Mesodermal cell (in vitro differentiated cells): ENCODE results near the gene OGFR.

Source experiments
- H3K27ac ChIP-seq: 2 replicates; pipeline ENCODE4 v1.7.0; 2013; ENCODE audit warnings: mild to moderate bottlenecking, low read depth, low read length, moderate library complexity; ENCODE audit not compliant: severe bottlenecking
- H3K36me3 ChIP-seq: 2 replicates; pipeline ENCODE4 v1.7.1; 2013; ENCODE audit warnings: mild to moderate bottlenecking, low read length, moderate library complexity; ENCODE audit not compliant: control insufficient read depth, insufficient read depth
- H3K4me1 ChIP-seq: one replicate; pipeline ENCODE4 v1.7.1; 2013; ENCODE audit warnings: mild to moderate bottlenecking, low read length; ENCODE audit not compliant: insufficient read depth, control insufficient read depth, poor library complexity, severe bottlenecking
- H3K4me3 ChIP-seq: 2 replicates; pipeline ENCODE4 v1.7.0; 2013; ENCODE audit warnings: low read length, control low read depth, mild to moderate bottlenecking; ENCODE audit not compliant: insufficient read depth, poor library complexity, severe bottlenecking; ENCODE audit errors: extremely low read depth
- H3K9me3 ChIP-seq: 2 replicates; pipeline ENCODE4 v1.7.1; 2013; ENCODE audit warnings: mild to moderate bottlenecking, low read length, moderate library complexity; ENCODE audit not compliant: control insufficient read depth
- WGBS, 2 experiments: methylation state at CpG; one replicate each; pipeline ENCODE4 v1.1.5; 2013; ENCODE audit warnings: missing lambda C conversion rate in 2 of 2; ENCODE audit not compliant: insufficient coverage in 2 of 2; 5-methylcytosine and 5-hydroxymethylcytosine counted together

Gene OGFR

GRCh38 chr20:62762801-62763368 lies 41.8 kb upstream of the OGFR start:
- Histone ChIP-seq H3K9me3 (no peaks in the 10 kb centered on the region), H3K4me1 (peaks cover 10% of the 10 kb centered on the region), H3K27ac (no peak overlapping the region), H3K4me3 (no peak overlapping the region), H3K36me3 (no peaks in the 10 kb centered on the region)
- WGBS, 2 experiments, result 95 to 100% methylated on average over 9 to 13 of the region's 16 CpGs

GRCh38 chr20:62763404-62763803 lies 41.2 kb upstream of the OGFR start:
- no peaks in the 10 kb centered on the region for H3K9me3 ChIP-seq
- no peak overlapping the region for H3K4me3 ChIP-seq
- no peak overlapping the region for H3K27ac ChIP-seq
- peaks cover 15% of the 10 kb centered on the region for H3K4me1 ChIP-seq
- no peaks in the 10 kb centered on the region for H3K36me3 ChIP-seq
- 94 to 100% methylated on average over 3 to 4 of the region's 4 CpGs for WGBS, 2 experiments

- WGBS, 2 experiments, result 93 to 95% methylated on average over 18 to 24 of the region's 26 CpGs
Measured at GRCh38 chr20:62764156-62764935, 40.3 kb upstream of the OGFR start.

GRCh38 chr20:62765021-62765420 lies 39.6 kb upstream of the OGFR start:
- Histone ChIP-seq H3K9me3 (no peaks in the 10 kb centered on the region), H3K4me1 (peaks cover 17% of the 10 kb centered on the region), H3K4me3 (no peak overlapping the region), H3K36me3 (no peaks in the 10 kb centered on the region), H3K27ac (no peak overlapping the region)
- 84 to 95% methylated on average over 4 to 5 of the region's 6 CpGs for WGBS, 2 experiments

More at GRCh38 chr20:62764156-62764935, 40.3 kb upstream of the OGFR start:
- Histone ChIP-seq H3K36me3 (no peaks in the 10 kb centered on the region), H3K4me3 (no peak overlapping the region), H3K4me1 (peaks cover 20% of the 10 kb centered on the region), H3K9me3 (no peaks in the 10 kb centered on the region), H3K27ac (no peak overlapping the region)

GRCh38 chr20:62765432-62766070 lies 39.1 kb upstream of the OGFR start:
- H3K4me3 ChIP-seq, result no peak overlapping the region
- peaks cover 14% of the 10 kb centered on the region for H3K4me1 ChIP-seq
- H3K9me3 ChIP-seq, result no peaks in the 10 kb centered on the region
- no peaks in the 10 kb centered on the region for H3K36me3 ChIP-seq
- 94 to 95% methylated on average over 9 to 12 of the region's 15 CpGs for WGBS, 2 experiments
- no peak overlapping the region for H3K27ac ChIP-seq

GRCh38 chr20:62766071-62766450 lies 38.6 kb upstream of the OGFR start:
- WGBS, 2 experiments, result 86% methylated on average over 5 of the region's 10 CpGs; no CpG with 5 or more reads in 1 of the 2 experiments
- Histone ChIP-seq H3K27ac (no peak overlapping the region), H3K4me1 (peaks cover 10% of the 10 kb centered on the region), H3K4me3 (no peak overlapping the region), H3K9me3 (no peaks in the 10 kb centered on the region), H3K36me3 (no peaks in the 10 kb centered on the region)

GRCh38 chr20:62766716-62767115 lies 37.9 kb upstream of the OGFR start:
- Histone ChIP-seq H3K4me3 (no peak overlapping the region), H3K27ac (no peak overlapping the region), H3K9me3 (no peaks in the 10 kb centered on the region), H3K36me3 (no peaks in the 10 kb centered on the region), H3K4me1 (peaks cover 10% of the 10 kb centered on the region)
- 91 to 92% methylated on average over 8 to 16 of the region's 16 CpGs for whole genome bisulfite sequencing, 2 experiments

- H3K4me1 ChIP-seq, result peaks cover 14% of the 10 kb centered on the region
- no peaks in the 10 kb centered on the region for H3K36me3 ChIP-seq
- H3K27ac ChIP-seq, result peak overlapping the region; percentile 57
- H3K4me3 ChIP-seq, result no peak overlapping the region
- WGBS, 2 experiments, result 91 to 93% methylated on average over 7 to 8 of the region's 8 CpGs
- H3K9me3 ChIP-seq, result no peaks in the 10 kb centered on the region
Measured at GRCh38 chr20:62768234-62768546, 36.4 kb upstream of the OGFR start.

- H3K9me3 ChIP-seq, result no peaks in the 10 kb centered on the region
Measured at GRCh38 chr20:62768551-62769287, 35.9 kb upstream of the OGFR start.

GRCh38 chr20:62769346-62770071 lies 35.1 kb upstream of the OGFR start:
- Histone ChIP-seq H3K4me3 (no peak overlapping the region), H3K27ac (no peak overlapping the region)

More at GRCh38 chr20:62768551-62769287, 35.9 kb upstream of the OGFR start:
- peaks cover 14% of the 10 kb centered on the region for H3K4me1 ChIP-seq
- WGBS, 2 experiments, result 69 to 82% methylated on average over 12 to 19 of the region's 21 CpGs
- no peak overlapping the region for H3K4me3 ChIP-seq
- H3K36me3 ChIP-seq, result no peaks in the 10 kb centered on the region
- peak overlapping the region; percentile 57 for H3K27ac ChIP-seq

More at GRCh38 chr20:62769346-62770071, 35.1 kb upstream of the OGFR start:
- Histone ChIP-seq H3K36me3 (no peaks in the 10 kb centered on the region), H3K9me3 (no peaks in the 10 kb centered on the region), H3K4me1 (peaks cover 14% of the 10 kb centered on the region)
- WGBS, 2 experiments, result 87 to 88% methylated on average over 12 to 15 of the region's 16 CpGs
